Esophagus muscularis mucosa (tissue), 4 donors: ENCODE results near the gene SYMPK. TPM values are rescaled to one million over a fixed set of nuclear protein-coding genes. Genes with fewer than 3 reads are reported as not detected.

ENCODE experiments used
- DNase-seq: peaks from one replicate; pipeline ENCODE4 v3.0.0-alpha.2; 2017; ENCODE audit errors: extremely low spot score
- H3K27ac ChIP-seq, 4 donors: fragments of 200-600 bp; sonication (generic); replicated peaks in 1 of 4; 1 replicate in 3 of 4; 2 replicates in 1 of 4; pipeline ENCODE4 v1.5.1; 2016 to 2019; ENCODE audit warnings: mild to moderate bottlenecking in 1 of 4
- H3K27me3 ChIP-seq, 4 donors: fragments of 200-600 bp; sonication (generic); one replicate each; pipeline versions ENCODE4 v1.5.1 to v1.6.0; 2016 to 2019
- H3K36me3 ChIP-seq, 4 donors: fragments of 200-600 bp; sonication (generic); one replicate each; pipeline ENCODE4 v1.5.1; 2016 to 2019
- H3K4me1 ChIP-seq, 4 donors: fragments of 200-600 bp; sonication (generic); one replicate each; pipeline ENCODE4 v1.5.1; 2016 to 2019
- H3K4me3 ChIP-seq, 4 donors: fragments of 200-600 bp; sonication (generic); 1 replicate in 2 of 4; 2 replicates in 2 of 4; pipeline ENCODE4 v1.5.1; 2016 to 2019; ENCODE audit warnings: mild to moderate bottlenecking in 4 of 4, moderate library complexity in 1 of 4
- H3K9me3 ChIP-seq, 4 donors: fragments of 200-600 bp; sonication (generic); 1 replicate in 3 of 4; 2 replicates in 1 of 4; pipeline ENCODE4 v1.5.1; 2016 to 2019
- EP300 ChIP-seq: sonication (generic); formaldehyde crosslinking; IDR thresholded peaks from one replicate; pipeline ENCODE4 v1.6.1; 2017; ENCODE audit warnings: antibody characterized with exemption
- POLR2A ChIP-seq: fragments of 450-650 bp; IDR thresholded peaks from one replicate; pipeline ENCODE4 v1.6.1; 2017; ENCODE audit warnings: antibody characterized with exemption, moderate library complexity, mild to moderate bottlenecking, low read depth
- POLR2AphosphoS5 ChIP-seq, 2 donors: sonication (generic); formaldehyde crosslinking; IDR thresholded peaks; one replicate each; pipeline ENCODE4 v1.6.1; 2017; ENCODE audit warnings: antibody characterized with exemption in 2 of 2
- WGBS: methylation state at CpG from one replicate; pipeline ENCODE4 v1.1.5; 2018; 5-methylcytosine and 5-hydroxymethylcytosine counted together
- intact Hi-C: fragments of 100-400 bp; cut with DNase I; formaldehyde crosslinking; loops from one replicate; pipeline ENCODE4 v1.15.1; 2023
- total RNA-seq, 4 donors: library from RNA; depleted of rRNA; stranded (reverse); fragments of >200 nt; gene quantifications; one replicate each; pipeline versions ENCODE4 v1.1.0 to v1.2.1, GENCODE V29; 2016
- TF ChIP-seq, protein P1 (sequence below), 3 experiments: fragments of 200-600 bp in 2 of 3; fragments of 450-650 bp in 1 of 3; sonication (generic) in 2 of 3; IDR thresholded peaks; one replicate each; pipeline ENCODE4 v1.5.1; 2017 to 2019; ENCODE audit warnings: antibody characterized with exemption in 3 of 3, mild to moderate bottlenecking in 2 of 3, moderate library complexity in 1 of 3

SYMPK gene
- total RNA-seq, 4 donors from 2014 or later, result 22.0 to 44.2 (median 36.6) TPM

GRCh38 chr19:45791744-45792469, 71.0 kb downstream of the SYMPK start:
- no peaks in the 10 kb centered on the region for H3K9me3 ChIP-seq
- no peak for TF ChIP-seq POLR2AphosphoS5 (IDR thresholded peaks at IDR 0.05)
- no peak for TF ChIP-seq POLR2A
- TF ChIP-seq EP300, result no peak
- TF ChIP-seq, protein P1, sequence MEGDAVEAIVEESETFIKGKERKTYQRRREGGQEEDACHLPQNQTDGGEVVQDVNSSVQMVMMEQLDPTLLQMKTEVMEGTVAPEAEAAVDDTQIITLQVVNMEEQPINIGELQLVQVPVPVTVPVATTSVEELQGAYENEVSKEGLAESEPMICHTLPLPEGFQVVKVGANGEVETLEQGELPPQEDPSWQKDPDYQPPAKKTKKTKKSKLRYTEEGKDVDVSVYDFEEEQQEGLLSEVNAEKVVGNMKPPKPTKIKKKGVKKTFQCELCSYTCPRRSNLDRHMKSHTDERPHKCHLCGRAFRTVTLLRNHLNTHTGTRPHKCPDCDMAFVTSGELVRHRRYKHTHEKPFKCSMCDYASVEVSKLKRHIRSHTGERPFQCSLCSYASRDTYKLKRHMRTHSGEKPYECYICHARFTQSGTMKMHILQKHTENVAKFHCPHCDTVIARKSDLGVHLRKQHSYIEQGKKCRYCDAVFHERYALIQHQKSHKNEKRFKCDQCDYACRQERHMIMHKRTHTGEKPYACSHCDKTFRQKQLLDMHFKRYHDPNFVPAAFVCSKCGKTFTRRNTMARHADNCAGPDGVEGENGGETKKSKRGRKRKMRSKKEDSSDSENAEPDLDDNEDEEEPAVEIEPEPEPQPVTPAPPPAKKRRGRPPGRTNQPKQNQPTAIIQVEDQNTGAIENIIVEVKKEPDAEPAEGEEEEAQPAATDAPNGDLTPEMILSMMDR (IDR thresholded peaks at IDR 0.05), result no peak
- peaks cover 24 to 36% (median 28%) of the 10 kb centered on the region in 4 donors for H3K4me1 ChIP-seq
- H3K27me3 ChIP-seq, result no peaks in the 10 kb centered on the region
- intact Hi-C loops, result no loop called here
- H3K36me3 ChIP-seq, result peaks cover 11 to 41% (median 40%) of the 10 kb centered on the region in 4 donors
- H3K27ac ChIP-seq, result peak overlapping the region; percentile 73 to 88 (median 80)
- DNase-seq, result no peak
- peak overlapping the region; percentile 69 to 89 (median 80) for H3K4me3 ChIP-seq
- WGBS, result 8% methylated on average over 16 of the region's 31 CpGs

DNA sequence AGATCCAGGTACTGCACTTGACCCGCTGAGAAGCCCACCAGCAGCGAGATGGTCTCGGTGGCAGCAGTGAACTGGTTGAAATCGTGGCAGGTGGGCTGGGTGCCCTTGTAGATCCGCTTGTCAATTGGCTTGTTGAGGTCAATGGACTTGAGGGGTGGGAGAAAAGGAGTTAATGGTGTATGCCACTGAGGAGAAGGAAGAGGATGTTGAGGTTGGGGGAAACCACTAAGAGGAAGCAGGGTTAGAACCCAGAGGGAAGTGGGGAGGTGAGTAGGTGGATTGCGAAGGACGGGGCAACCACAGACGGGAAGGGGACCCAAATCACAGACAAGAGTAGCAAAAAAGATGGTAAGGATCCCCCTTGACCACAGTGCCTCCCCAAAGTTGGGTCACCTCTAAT, 72.0 kb downstream of the SYMPK start:
- peaks cover 15 to 51% (median 50%) of the 10 kb centered on the region in 4 donors for H3K36me3 ChIP-seq
- intact Hi-C loops, result no loop called here
- no peak for DNase-seq
- H3K4me1 ChIP-seq, result peaks cover 27 to 45% (median 32%) of the 10 kb centered on the region in 4 donors
- peak overlapping the region in 1 of 4 donors; percentile 88 for H3K27ac ChIP-seq
- 79% methylated on average over 8 of the region's 8 CpGs for WGBS
- no peak overlapping the region for H3K4me3 ChIP-seq
- TF ChIP-seq POLR2AphosphoS5 (IDR thresholded peaks at IDR 0.05) (no peak), POLR2A (no peak), EP300 (no peak)
- TF ChIP-seq, protein P1 (IDR thresholded peaks at IDR 0.05), result no peak
- no peaks in the 10 kb centered on the region for H3K9me3 ChIP-seq
- no peaks in the 10 kb centered on the region for H3K27me3 ChIP-seq

GRCh38 chr19:45789035-45789786, 73.7 kb downstream of the SYMPK start:
- H3K4me3 ChIP-seq, result no peak overlapping the region
- WGBS, result 86% methylated on average over 15 of the region's 15 CpGs
- H3K27ac ChIP-seq, result no peak overlapping the region
- peaks cover 44 to 63% (median 49%) of the 10 kb centered on the region in 4 donors for H3K4me1 ChIP-seq
- H3K36me3 ChIP-seq, result peaks cover 20 to 63% (median 57%) of the 10 kb centered on the region in 4 donors
- intact Hi-C loops, result no loop called here
- no peaks in the 10 kb centered on the region for H3K9me3 ChIP-seq
- TF ChIP-seq, protein P1 (IDR thresholded peaks at IDR 0.05), result no peak
- no peak for TF ChIP-seq EP300
- TF ChIP-seq POLR2A, result no peak
- no peak for TF ChIP-seq POLR2AphosphoS5 (IDR thresholded peaks at IDR 0.05)
- no peak for DNase-seq
- no peaks in the 10 kb centered on the region for H3K27me3 ChIP-seq

DNA sequence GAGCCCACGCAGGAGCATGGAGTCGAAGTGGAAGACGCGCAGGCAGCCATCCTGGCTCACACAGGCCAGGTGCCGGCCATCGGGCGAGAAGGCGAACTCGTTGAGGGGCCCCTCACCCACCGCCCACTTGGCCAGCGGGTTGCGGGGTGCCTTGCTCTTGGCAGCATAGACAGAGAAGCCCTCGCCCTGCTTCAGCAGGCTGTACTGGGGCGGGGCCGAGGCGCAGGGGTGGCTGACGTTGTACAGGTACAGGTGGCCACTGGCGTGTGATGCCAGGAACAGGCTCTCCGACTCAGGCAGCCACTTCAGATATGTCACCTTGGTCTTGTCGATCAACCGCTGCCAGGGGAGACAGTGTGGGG, 76.4 kb downstream of the SYMPK start:
- H3K27ac ChIP-seq, result peak overlapping the region; percentile 94 to 97 (median 95)
- H3K36me3 ChIP-seq, result peaks cover 20 to 63% (median 57%) of the 10 kb centered on the region in 4 donors
- peaks cover 52 to 72% (median 58%) of the 10 kb centered on the region in 4 donors for H3K4me1 ChIP-seq
- intact Hi-C loops, result no loop called here
- 94% methylated on average over 14 of the region's 21 CpGs for WGBS
- no peak overlapping the region for H3K4me3 ChIP-seq
- H3K27me3 ChIP-seq, result no peaks in the 10 kb centered on the region
- no peak for DNase-seq
- TF ChIP-seq, protein P1 (IDR thresholded peaks at IDR 0.05), result no peak
- TF ChIP-seq POLR2A (no peak), EP300 (no peak), POLR2AphosphoS5 (IDR thresholded peaks at IDR 0.05) (no peak)
- H3K9me3 ChIP-seq, result no peaks in the 10 kb centered on the region
